HuH-7 (cell line): ENCODE results near the gene BLOC1S4.

ENCODE experiments used
- DNase-seq: peaks from one replicate; pipeline ENCODE4 v3.0.0; 2011; ENCODE audit warnings: low spot score

The BLOC1S4 gene

DNA sequence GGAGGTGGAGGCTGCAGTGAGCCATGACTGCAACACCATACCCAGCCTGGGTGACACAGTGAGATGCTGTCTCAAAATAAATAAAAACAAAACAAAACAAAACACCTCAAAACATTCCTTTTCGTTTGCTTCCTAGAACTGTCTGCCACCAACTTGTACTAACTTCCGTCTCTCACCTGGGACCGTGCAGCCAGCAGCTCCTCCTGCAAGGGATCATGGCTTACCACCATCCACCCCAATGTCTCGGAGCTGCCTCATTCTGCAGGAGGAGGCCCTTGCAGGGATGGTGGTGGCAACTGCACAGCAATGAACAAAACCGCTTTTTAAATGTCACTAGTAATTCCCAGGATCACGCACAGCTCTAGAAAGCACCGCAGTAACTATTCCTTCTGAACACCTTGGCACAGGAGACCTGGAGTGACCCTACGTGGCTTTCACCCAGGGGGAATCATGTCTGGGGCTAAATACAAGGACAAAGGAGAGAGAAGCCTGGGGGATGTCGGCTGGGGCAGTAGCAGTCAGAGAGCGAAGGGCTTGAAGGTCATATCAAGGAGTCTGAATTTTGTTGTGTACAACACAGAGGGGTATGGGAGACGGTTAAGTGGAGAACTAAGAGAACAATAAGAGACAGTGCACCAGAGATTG lies 49.1 kb downstream of the BLOC1S4 start:
- no peak for DNase-seq

DNA sequence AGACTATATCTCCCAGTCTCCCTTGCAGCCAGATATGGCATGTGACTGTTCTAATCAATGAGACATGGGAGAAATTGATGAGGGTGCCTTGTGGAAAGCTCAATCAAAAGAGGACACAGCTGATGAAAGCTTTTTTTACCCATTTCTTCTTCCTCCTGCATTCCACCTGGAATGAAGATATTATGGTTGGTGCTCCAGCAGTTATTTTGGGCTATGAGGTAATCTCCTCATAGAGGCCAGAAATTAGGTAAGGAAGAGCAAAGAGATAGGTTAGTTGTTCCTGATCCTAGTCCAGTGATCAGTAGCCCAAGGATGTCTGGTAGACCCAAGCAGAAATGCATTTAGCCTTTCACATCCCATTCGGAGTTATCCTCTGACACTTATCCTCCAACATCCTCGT lies 49.7 kb downstream of the BLOC1S4 start:
- DNase-seq = no peak
